ENCODE results near the gene PRADC1. TPM values are rescaled to one million over a fixed set of nuclear protein-coding genes. Genes with fewer than 3 reads are reported as not detected.

The PRADC1 gene
- total RNA-seq, 1 experiment from 2014 or later, result 9.4 TPM

- TF ChIP-seq CTCF (conservative IDR thresholded peaks at IDR 0.05) (peak; percentile 64), EZH2 (IDR thresholded peaks at IDR 0.05; ENCODE audit: low read depth) (no peak)
- no peaks in the 10 kb centered on the region for H3K79me2 ChIP-seq (ENCODE audit: low read depth)
- no peak overlapping the region for H2AFZ ChIP-seq
- intact Hi-C loops (cut with micrococcal nuclease; ENCODE audit: unreplicated experiment), result no loop called here
- peaks cover 9% of the 10 kb centered on the region; the same call in 1 of the 2 replicates for H4K20me1 ChIP-seq (ENCODE audit: insufficient read depth)
- H3K9me3 ChIP-seq (ENCODE audit: insufficient read depth, low read depth), result no peaks in the 10 kb centered on the region
- H3K4me1 ChIP-seq (replicated peaks; ENCODE audit: insufficient read depth), result no peaks in the 10 kb centered on the region
- H3K27ac ChIP-seq, result no peak overlapping the region
- DNase-seq, result peak in 1 of 2 experiments; percentile 43
- H3F3A ChIP-seq (ENCODE audit: insufficient read depth, low read depth), result peaks cover 4% of the 10 kb centered on the region; the same call in 1 of the 2 replicates
- ChIA-PET POLR2A (ENCODE audit: unreplicated experiment) (no interaction called here), CTCF (no interaction called here)
- no peaks in the 10 kb centered on the region for H3K27me3 ChIP-seq (ENCODE audit: insufficient read depth, low read depth)
- no TSS peak for BruUV-seq (replicated peaks)
- H3K36me3 ChIP-seq (ENCODE audit: low read depth), result peaks cover 3% of the 10 kb centered on the region; the same call in 1 of the 2 replicates
- H3K4me3 ChIP-seq, result no peak overlapping the region
- no peak overlapping the region for H3K4me2 ChIP-seq
- H3K9me2 ChIP-seq (ENCODE audit: insufficient read depth), result no peaks in the 10 kb centered on the region
Observed at GRCh38 chr2:73260338-73260984, 27.4 kb upstream of the PRADC1 start.

DNA sequence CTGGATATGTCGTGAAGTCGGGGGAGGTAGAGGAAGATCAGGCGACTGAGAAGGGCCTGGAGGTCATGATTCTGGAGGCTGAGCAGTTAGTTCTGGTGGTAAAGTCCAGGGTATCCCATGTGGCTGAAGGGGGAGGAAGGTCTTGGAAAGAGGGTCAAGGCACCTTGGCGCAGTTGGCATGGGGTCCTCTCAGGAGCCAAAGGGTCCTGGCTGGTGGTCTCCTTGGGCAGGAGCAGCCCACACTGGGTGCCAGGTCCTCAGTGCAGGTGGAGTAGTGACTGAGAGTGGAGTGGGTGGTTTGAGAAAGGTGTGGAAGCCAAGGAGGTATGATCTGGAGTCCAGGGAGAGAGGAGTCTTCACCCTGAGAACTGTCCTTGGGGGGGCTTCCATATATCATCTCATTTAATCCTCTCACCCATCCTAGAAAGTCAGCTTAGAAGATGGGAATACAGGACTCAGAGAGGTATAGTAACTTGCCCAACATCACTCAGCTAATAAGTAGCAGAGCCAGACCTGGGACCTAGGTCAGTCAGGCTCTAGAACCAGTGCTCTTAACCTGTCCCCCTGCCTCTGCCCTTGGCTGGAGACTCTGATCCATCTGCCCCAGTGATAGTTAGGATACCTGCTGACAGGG lies 26.8 kb upstream of the PRADC1 start:
- H3K79me2 ChIP-seq (ENCODE audit: low read depth), result no peaks in the 10 kb centered on the region
- no peaks in the 10 kb centered on the region for H3K4me1 ChIP-seq (replicated peaks; ENCODE audit: insufficient read depth)
- intact Hi-C loops (cut with micrococcal nuclease; ENCODE audit: unreplicated experiment), result no loop called here
- CTCF ChIA-PET, result no interaction called here
- H3K4me2 ChIP-seq, result no peak overlapping the region
- H3K9me2 ChIP-seq (ENCODE audit: insufficient read depth), result no peaks in the 10 kb centered on the region
- H3K36me3 ChIP-seq (ENCODE audit: low read depth), result peaks cover 3% of the 10 kb centered on the region; the same call in 1 of the 2 replicates
- H3K27me3 ChIP-seq (ENCODE audit: insufficient read depth, low read depth), result no peaks in the 10 kb centered on the region
- H3K27ac ChIP-seq, result no peak overlapping the region
- no peak for DNase-seq
- H3K9me3 ChIP-seq (ENCODE audit: insufficient read depth, low read depth), result no peaks in the 10 kb centered on the region
- POLR2A ChIA-PET (ENCODE audit: unreplicated experiment), result no interaction called here
- no peak overlapping the region for H3K4me3 ChIP-seq
- no peak overlapping the region for H2AFZ ChIP-seq
- no TSS peak for BruUV-seq (replicated peaks)
- peaks cover 9% of the 10 kb centered on the region; the same call in 1 of the 2 replicates for H4K20me1 ChIP-seq (ENCODE audit: insufficient read depth)
- TF ChIP-seq EZH2 (IDR thresholded peaks at IDR 0.05; ENCODE audit: low read depth), result no peak
- TF ChIP-seq CTCF (conservative IDR thresholded peaks at IDR 0.05), result no peak
- H3F3A ChIP-seq (ENCODE audit: insufficient read depth, low read depth), result peaks cover 6% of the 10 kb centered on the region; the same call in 1 of the 2 replicates

DNA sequence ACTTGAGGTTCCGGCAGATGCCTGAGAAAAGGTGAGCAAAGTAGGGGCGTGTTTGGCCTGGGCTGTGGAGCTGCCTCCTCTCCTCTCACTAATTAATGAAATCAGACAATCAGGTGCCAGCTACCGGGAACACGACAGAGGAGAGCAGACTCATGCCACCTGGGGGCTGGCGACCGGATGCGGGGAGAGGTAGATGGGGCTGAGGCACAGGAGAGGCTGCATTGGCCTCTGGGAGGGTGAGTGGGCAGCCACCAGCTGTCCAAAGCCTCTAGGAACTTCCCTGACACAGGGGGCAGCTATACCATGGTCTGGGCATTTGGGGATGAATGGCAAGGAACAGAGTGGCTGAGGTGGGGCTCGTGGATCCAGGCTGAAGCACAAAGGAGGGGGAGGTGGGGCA lies 26.2 kb upstream of the PRADC1 start:
- Histone ChIP-seq H2AFZ (no peak overlapping the region), H3K4me2 (no peak overlapping the region), H3K9me2 (ENCODE audit: insufficient read depth) (no peaks in the 10 kb centered on the region), H3K4me3 (no peak overlapping the region), H3K27ac (no peak overlapping the region), H3K27me3 (ENCODE audit: insufficient read depth, low read depth) (no peaks in the 10 kb centered on the region), H3K4me1 (replicated peaks; ENCODE audit: insufficient read depth) (no peaks in the 10 kb centered on the region), H3K36me3 (ENCODE audit: low read depth) (peaks cover 3% of the 10 kb centered on the region; the same call in 1 of the 2 replicates), H3K79me2 (ENCODE audit: low read depth) (no peaks in the 10 kb centered on the region), H4K20me1 (ENCODE audit: insufficient read depth) (peaks cover 9% of the 10 kb centered on the region; the same call in 1 of the 2 replicates), H3F3A (ENCODE audit: insufficient read depth, low read depth) (peaks cover 9% of the 10 kb centered on the region; the same call in 1 of the 2 replicates), H3K9me3 (ENCODE audit: insufficient read depth, low read depth) (no peaks in the 10 kb centered on the region)
- POLR2A ChIA-PET (ENCODE audit: unreplicated experiment), result no interaction called here
- intact Hi-C loops (cut with micrococcal nuclease; ENCODE audit: unreplicated experiment), result no loop called here
- no peak for TF ChIP-seq CTCF (conservative IDR thresholded peaks at IDR 0.05)
- CTCF ChIA-PET, result no interaction called here
- BruUV-seq (replicated peaks), result no TSS peak
- DNase-seq, result no peak

All from PC-9 (cell line).